MCF 10A (cell line): ENCODE measurements around the gene TACC3. TPM values are rescaled to one million over a fixed set of nuclear protein-coding genes. Genes with fewer than 3 reads are reported as not detected.

ENCODE experiments used
- BruUV-seq: library from RNA; stranded (reverse); fragments of 400-500 nt; replicated peaks from 2 replicates; lab custom pipeline; 2021; lab: Mats Ljungman, UMichigan
- CTCF ChIA-PET: fragments of 300-600 bp; sonication (Branson Sonifier 250); formaldehyde crosslinking; extraction: SDS; loops from one replicate; lab custom pipeline; 2021; ENCODE audit warnings: antibody characterized with exemption, inconsistent platforms; lab: Yijun Ruan, JAX
- POLR2A ChIA-PET: fragments of 300-600, 350-650 bp; sonication (Branson Sonifier 250); formaldehyde crosslinking; extraction: SDS; loops from one replicate; lab custom pipeline; 2020; ENCODE audit warnings: antibody characterized with exemption, inconsistent platforms; lab: Yijun Ruan, JAX
- DNase-seq: peaks from one replicate; pipeline ENCODE4 v3.0.0-alpha.2; 2018; ENCODE audit not compliant: unreplicated experiment
- H3K27ac Mint-ChIP-seq: one replicate; pipeline ENCODE4 v1.8.0; 2022; ENCODE audit warnings: mild to moderate bottlenecking, low read depth, mixed read lengths; ENCODE audit not compliant: unreplicated experiment
- H3K27me3 Mint-ChIP-seq: one replicate; pipeline ENCODE4 v1.8.0; 2022; ENCODE audit warnings: mixed read lengths; ENCODE audit not compliant: insufficient read depth, unreplicated experiment
- H3K36me3 Mint-ChIP-seq: one replicate; pipeline ENCODE4 v1.8.0; 2022; ENCODE audit warnings: mild to moderate bottlenecking, moderate library complexity, mixed read lengths; ENCODE audit not compliant: insufficient read depth, unreplicated experiment
- H3K4me1 Mint-ChIP-seq: one replicate; pipeline ENCODE4 v1.8.0; 2022; ENCODE audit warnings: mixed read lengths; ENCODE audit not compliant: insufficient read depth, unreplicated experiment
- H3K4me3 Mint-ChIP-seq: one replicate; pipeline ENCODE4 v1.8.0; 2022; ENCODE audit warnings: mild to moderate bottlenecking, moderate library complexity, mixed read lengths; ENCODE audit not compliant: unreplicated experiment
- H3K9me3 Mint-ChIP-seq: one replicate; pipeline ENCODE4 v1.8.0; 2022; ENCODE audit warnings: mixed read lengths; ENCODE audit not compliant: unreplicated experiment
- intact Hi-C: fragments of 100-400 bp; cut with micrococcal nuclease; formaldehyde crosslinking; loops from 2 replicates; pipeline ENCODE4 v1.14.1; 2022
- total RNA-seq: library from RNA; stranded (reverse); gene quantifications from 2 replicates; pipeline ENCODE4 v1.2.3, GENCODE V29; 2022
- TF ChIP-seq, protein P1 (sequence below): fragments of 200-600 bp; IDR thresholded peaks from one replicate; pipeline ENCODE4 v1.8.0; 2022; ENCODE audit warnings: antibody characterized with exemption, mild to moderate bottlenecking; ENCODE audit not compliant: unreplicated experiment

Gene TACC3
- total RNA-seq, 1 experiment from 2014 or later = 69.8 TPM

DNA sequence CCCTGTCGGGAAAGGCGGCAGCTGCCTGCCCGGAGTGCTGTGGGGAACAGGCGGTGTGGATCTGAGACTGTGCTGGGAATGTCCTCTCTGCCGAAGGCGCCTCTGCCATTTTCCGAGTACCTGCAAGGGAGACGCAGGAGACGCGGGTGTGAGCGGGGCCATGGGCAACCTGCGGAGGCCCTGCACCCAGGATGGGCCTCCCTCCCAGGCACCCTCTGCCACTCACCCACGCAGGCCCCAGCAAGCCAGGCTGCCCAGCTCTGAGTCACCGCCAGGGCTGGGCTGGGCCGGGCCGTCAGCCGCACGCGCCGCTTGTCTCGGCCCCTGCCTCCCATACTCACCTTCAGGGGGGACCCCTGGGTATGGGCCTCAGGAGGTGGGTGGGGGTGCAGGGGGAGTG is 68.2 kb downstream of the TACC3 start:
- Mint-ChIP-seq H3K4me1 (peaks cover 9% of the 10 kb centered on the region), H3K9me3 (no peaks in the 10 kb centered on the region), H3K36me3 (peaks cover 4% of the 10 kb centered on the region), H3K27me3 (no peaks in the 10 kb centered on the region), H3K4me3 (no peak overlapping the region), H3K27ac (no peak overlapping the region)
- peak; percentile 74 for DNase-seq
- intact Hi-C loops = no loop called here
- no TSS peak for BruUV-seq
- CTCF ChIA-PET = interaction anchor here (0.6 to 1.9 kb wide), 8 partner anchors 38 to 746 kb away, joined by 3 to 8 read pairs (median 4); no protein-coding TSS in a partner anchor
- POLR2A ChIA-PET = interaction anchor here (0.6 to 1.6 kb wide), 5 partner anchors 12 to 77 kb away, joined by 3 to 22 read pairs (median 4); partner anchors contain the start of gene SLBP
- TF ChIP-seq, protein P1, sequence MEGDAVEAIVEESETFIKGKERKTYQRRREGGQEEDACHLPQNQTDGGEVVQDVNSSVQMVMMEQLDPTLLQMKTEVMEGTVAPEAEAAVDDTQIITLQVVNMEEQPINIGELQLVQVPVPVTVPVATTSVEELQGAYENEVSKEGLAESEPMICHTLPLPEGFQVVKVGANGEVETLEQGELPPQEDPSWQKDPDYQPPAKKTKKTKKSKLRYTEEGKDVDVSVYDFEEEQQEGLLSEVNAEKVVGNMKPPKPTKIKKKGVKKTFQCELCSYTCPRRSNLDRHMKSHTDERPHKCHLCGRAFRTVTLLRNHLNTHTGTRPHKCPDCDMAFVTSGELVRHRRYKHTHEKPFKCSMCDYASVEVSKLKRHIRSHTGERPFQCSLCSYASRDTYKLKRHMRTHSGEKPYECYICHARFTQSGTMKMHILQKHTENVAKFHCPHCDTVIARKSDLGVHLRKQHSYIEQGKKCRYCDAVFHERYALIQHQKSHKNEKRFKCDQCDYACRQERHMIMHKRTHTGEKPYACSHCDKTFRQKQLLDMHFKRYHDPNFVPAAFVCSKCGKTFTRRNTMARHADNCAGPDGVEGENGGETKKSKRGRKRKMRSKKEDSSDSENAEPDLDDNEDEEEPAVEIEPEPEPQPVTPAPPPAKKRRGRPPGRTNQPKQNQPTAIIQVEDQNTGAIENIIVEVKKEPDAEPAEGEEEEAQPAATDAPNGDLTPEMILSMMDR = no peak

GRCh38 chr4:1790005-1790404 is 68.7 kb downstream of the TACC3 start:
- Mint-ChIP-seq H3K36me3 (peaks cover 4% of the 10 kb centered on the region), H3K4me3 (no peak overlapping the region), H3K4me1 (peaks cover 9% of the 10 kb centered on the region), H3K27ac (no peak overlapping the region), H3K9me3 (no peaks in the 10 kb centered on the region), H3K27me3 (no peaks in the 10 kb centered on the region)
- no TSS peak for BruUV-seq
- intact Hi-C loops = loop anchor here (5.0 kb wide), 1 partner anchor 43 kb away; no protein-coding TSS in a partner anchor
- TF ChIP-seq, protein P1 = no peak
- DNase-seq = peak; percentile 61
- ChIA-PET CTCF (interaction anchor here (0.7 to 1.9 kb wide), 5 partner anchors 19 to 747 kb away, joined by 3 to 8 read pairs (median 3); no protein-coding TSS in a partner anchor), POLR2A (interaction anchor here (1.0 to 1.6 kb wide), 4 partner anchors 12 to 78 kb away, joined by 3 to 22 read pairs (median 4); partner anchors contain the start of gene SLBP)

- peaks cover 4% of the 10 kb centered on the region for H3K36me3 Mint-ChIP-seq
- no peaks in the 10 kb centered on the region for H3K9me3 Mint-ChIP-seq
- no peak overlapping the region for H3K27ac Mint-ChIP-seq
- POLR2A ChIA-PET = interaction anchor here (0.7 to 2.2 kb wide), 3 partner anchors 8 to 64 kb away, joined by 3 to 12 read pairs (median 4); partner anchors contain the start of gene LETM1
- no peak for DNase-seq
- H3K27me3 Mint-ChIP-seq = no peaks in the 10 kb centered on the region
- intact Hi-C loops = loop anchor here (5.0 kb wide), 1 partner anchor 45 kb away; no protein-coding TSS in a partner anchor
- no TSS peak for BruUV-seq
- CTCF ChIA-PET = interaction anchor here (1.1 to 2.6 kb wide), 3 partner anchors 11 to 44 kb away, joined by 3 to 10 read pairs (median 6); no protein-coding TSS in a partner anchor
- TF ChIP-seq, protein P1 = no peak
- H3K4me1 Mint-ChIP-seq = peaks cover 9% of the 10 kb centered on the region
- H3K4me3 Mint-ChIP-seq = no peak overlapping the region
Measured at GRCh38 chr4:1792158-1792831, 71.0 kb downstream of the TACC3 start.
